Esophagus muscularis mucosa (tissue), 3 donors: Measurements from ENCODE around the gene C11orf65.

Experiments used
- CTCF ChIP-seq, 3 experiments: fragments of 200-600 bp in 2 of 3; fragments of 450-650 bp in 1 of 3; sonication (generic) in 2 of 3; IDR thresholded peaks; one replicate each; pipeline ENCODE4 v1.5.1; 2017 to 2019; ENCODE audit warnings: antibody characterized with exemption in 3 of 3, mild to moderate bottlenecking in 2 of 3, moderate library complexity in 1 of 3
- POLR2A ChIP-seq: fragments of 450-650 bp; IDR thresholded peaks from one replicate; pipeline ENCODE4 v1.6.1; 2017; ENCODE audit warnings: antibody characterized with exemption, moderate library complexity, mild to moderate bottlenecking, low read depth

GRCh38 chr11:108500169-108500568, 32.8 kb upstream of the C11orf65 start:
- TF ChIP-seq CTCF (IDR thresholded peaks at IDR 0.05) (no peak), POLR2A (no peak)
